Measurements from ENCODE around the gene KPNB1. TPM values are rescaled to one million over a fixed set of nuclear protein-coding genes. Genes with fewer than 3 reads are reported as not detected.

Gene KPNB1
- polyA plus RNA-seq, 1 experiment, result 212 TPM

DNA sequence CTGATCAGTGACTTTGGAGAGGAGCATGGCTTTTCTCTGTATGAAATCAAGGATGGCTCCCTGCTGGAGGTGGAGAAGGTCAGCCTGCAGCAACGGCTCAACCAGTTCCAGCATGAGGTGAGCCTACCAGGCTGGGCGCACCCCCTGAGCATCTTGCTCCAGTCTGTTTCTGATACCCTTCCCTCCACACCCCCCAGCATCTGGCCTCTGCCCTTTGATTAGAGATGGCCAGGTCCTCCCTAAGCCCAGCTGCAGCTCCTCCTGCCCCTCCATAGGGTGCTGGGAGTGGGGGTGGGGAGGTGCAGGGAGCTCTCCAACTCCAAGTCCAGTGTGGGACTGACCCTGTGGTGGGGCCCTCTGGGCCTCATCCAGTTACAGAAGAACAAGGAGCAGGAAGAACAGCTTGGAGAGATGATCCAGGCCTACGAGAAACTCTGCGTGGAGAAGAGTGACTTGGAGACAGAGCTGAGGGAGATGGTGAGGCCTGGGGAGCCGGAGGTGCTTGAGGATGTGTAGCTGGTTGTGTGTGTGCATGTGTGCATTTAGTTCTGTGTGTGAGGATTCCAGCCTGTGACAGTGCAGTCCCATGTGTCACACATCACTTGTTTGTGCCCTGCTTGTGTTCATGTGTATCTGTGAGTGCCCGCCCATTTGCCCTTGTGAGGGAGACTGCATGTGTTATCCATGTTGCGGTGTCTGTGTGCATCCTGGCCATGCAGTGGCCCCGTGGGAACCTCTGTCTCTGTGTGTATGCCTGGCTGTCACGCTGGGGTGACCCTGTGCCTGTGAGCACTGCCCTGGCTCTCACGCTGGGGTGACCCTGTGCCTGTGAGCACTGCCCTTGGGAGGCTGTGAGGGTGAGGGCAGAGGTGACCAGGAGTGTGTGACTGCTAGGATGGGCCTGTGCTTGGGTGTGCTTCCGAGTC, 47.3 kb downstream of the KPNB1 start:
- Histone ChIP-seq H3K4me3 (ENCODE audit: low read depth, low read length) (no peak overlapping the region), H3K27ac (ENCODE audit: low read depth, low read length) (no peak overlapping the region), H3K27me3 (ENCODE audit: control insufficient read depth, insufficient read depth, low read length) (no peaks in the 10 kb centered on the region), H3K9me3 (ENCODE audit: control insufficient read depth, insufficient read depth, low read length) (no peaks in the 10 kb centered on the region)
- ChIA-PET POLR2A (interaction anchor here (0.6 kb wide), 1 partner anchor 42 kb away, joined by 4 read pairs; no protein-coding TSS in a partner anchor), CTCF (interaction anchor here (0.7 to 3.6 kb wide), 2 partner anchors 11 to 14 kb away, joined by 4 to 19 read pairs; no protein-coding TSS in a partner anchor)
- TF ChIP-seq, protein P1, sequence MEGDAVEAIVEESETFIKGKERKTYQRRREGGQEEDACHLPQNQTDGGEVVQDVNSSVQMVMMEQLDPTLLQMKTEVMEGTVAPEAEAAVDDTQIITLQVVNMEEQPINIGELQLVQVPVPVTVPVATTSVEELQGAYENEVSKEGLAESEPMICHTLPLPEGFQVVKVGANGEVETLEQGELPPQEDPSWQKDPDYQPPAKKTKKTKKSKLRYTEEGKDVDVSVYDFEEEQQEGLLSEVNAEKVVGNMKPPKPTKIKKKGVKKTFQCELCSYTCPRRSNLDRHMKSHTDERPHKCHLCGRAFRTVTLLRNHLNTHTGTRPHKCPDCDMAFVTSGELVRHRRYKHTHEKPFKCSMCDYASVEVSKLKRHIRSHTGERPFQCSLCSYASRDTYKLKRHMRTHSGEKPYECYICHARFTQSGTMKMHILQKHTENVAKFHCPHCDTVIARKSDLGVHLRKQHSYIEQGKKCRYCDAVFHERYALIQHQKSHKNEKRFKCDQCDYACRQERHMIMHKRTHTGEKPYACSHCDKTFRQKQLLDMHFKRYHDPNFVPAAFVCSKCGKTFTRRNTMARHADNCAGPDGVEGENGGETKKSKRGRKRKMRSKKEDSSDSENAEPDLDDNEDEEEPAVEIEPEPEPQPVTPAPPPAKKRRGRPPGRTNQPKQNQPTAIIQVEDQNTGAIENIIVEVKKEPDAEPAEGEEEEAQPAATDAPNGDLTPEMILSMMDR (IDR thresholded peaks at IDR 0.05; ENCODE audit: low read depth, low read length), result no peak
- DNase-seq (ENCODE audit: low read depth, low spot score), result no peak

DNA sequence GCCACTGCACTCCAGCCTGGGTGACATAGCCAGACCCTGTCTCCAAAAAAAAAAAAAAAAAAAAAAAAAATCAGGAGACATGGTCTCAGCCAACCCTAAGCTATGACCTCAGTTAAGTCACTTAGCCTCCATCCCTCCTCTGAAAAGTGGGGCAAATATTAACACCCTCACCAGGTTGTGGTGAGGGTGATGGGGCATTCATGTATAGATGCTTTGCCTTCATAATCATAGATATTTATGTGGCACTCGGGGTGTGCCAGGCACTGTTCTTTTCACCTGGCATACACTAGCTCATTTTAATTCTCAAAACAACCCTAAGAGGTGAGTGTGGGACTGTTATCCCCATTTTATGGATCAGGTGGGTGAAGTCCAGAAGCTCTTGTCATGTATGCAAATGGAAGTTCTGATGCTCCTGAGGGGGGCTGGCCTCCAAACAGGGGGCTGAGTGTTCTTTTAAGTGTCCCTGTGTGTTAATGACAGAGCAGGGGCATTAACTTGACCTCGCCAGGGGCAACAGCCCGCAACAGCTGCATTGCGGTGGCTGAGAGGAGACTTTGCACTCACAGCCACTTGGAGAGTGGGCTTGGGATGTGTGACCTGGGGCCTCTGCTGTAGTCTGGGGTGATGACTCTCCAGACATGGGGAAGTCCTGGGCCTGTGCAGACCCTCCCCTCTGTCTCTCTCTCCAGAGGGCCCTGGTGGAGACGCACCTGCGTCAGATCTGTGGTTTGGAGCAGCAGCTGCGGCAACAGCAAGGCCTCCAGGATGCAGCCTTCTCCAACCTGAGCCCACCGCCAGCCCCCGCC, 48.4 kb downstream of the KPNB1 start:
- Histone ChIP-seq H3K27me3 (ENCODE audit: control insufficient read depth, insufficient read depth, low read length) (no peaks in the 10 kb centered on the region), H3K4me3 (ENCODE audit: low read depth, low read length) (no peak overlapping the region), H3K9me3 (ENCODE audit: control insufficient read depth, insufficient read depth, low read length) (no peaks in the 10 kb centered on the region), H3K27ac (ENCODE audit: low read depth, low read length) (no peak overlapping the region)
- TF ChIP-seq, protein P1 (IDR thresholded peaks at IDR 0.05; ENCODE audit: low read depth, low read length), result no peak
- DNase-seq (ENCODE audit: low read depth, low spot score), result no peak
- POLR2A ChIA-PET, result interaction anchor here (0.7 kb wide), 1 partner anchor 111 kb away, joined by 3 read pairs; no protein-coding TSS in a partner anchor
- CTCF ChIA-PET, result interaction anchor here (0.7 to 3.6 kb wide), 6 partner anchors 9 to 104 kb away, joined by 3 to 19 read pairs (median 4); no protein-coding TSS in a partner anchor

DNA sequence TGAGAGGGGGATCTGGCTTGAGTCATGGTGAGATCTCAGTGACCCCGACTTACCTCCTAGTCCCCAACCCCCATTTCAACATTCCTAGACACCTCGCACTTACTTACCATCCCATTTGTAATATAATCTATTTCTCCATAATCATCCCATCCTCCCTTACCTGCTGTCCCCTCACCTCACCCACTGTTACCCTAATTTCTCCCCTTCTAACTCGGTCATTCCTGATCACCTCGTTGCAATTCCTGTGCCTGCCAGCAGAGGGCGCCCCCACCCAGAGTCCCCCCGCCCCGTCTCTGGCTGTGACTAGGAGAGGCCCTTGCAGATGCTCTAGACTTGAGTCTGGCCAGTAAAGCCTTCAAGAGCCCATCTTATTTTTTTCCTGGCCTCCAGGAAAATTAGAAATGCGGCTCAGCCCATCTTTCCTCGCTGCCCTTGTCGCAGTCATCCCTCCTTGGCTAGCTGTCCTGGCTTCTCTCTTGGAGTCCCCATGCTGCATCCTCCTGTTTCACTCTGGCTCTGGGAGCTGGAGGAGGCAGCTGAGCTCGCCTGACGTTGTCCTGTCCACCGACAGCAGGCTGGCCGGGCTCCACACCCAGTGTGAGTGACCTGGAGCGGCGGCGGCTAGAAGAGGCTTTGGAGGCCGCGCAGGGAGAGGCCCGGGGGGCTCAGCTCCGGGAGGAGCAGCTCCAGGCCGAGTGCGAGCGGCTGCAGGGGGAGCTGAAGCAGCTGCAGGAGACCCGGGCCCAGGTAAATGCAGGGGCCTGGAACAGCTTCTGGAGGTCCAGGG, 49.2 kb downstream of the KPNB1 start:
- H3K4me3 ChIP-seq (ENCODE audit: low read depth, low read length), result no peak overlapping the region
- CTCF ChIA-PET, result interaction anchor here (0.6 to 3.6 kb wide), 7 partner anchors 9 to 195 kb away, joined by 3 to 19 read pairs (median 4); no protein-coding TSS in a partner anchor

DNA sequence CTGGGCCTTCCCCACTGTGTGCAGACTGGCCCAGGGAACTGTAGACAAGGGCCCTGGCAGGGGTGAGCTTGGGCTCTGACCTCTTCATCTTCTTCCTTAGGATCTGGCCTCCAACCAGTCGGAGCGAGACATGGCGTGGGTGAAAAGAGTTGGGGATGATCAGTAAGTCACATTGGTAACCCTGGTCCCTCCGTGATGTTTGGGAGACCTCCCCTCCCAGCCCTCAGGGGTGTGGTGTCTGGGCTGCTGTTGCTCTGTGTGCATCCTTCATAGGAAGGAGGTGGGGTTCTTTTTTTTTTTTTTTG, 49.8 kb downstream of the KPNB1 start:
- H3K27me3 ChIP-seq (ENCODE audit: control insufficient read depth, insufficient read depth, low read length), result no peaks in the 10 kb centered on the region
- ChIA-PET POLR2A (no interaction called here), CTCF (interaction anchor here (0.6 to 3.6 kb wide), 7 partner anchors 8 to 195 kb away, joined by 3 to 19 read pairs (median 4); no protein-coding TSS in a partner anchor)
- no peak for DNase-seq (ENCODE audit: low read depth, low spot score)
- H3K27ac ChIP-seq (ENCODE audit: low read depth, low read length), result no peak overlapping the region
- no peaks in the 10 kb centered on the region; the same call in 1 of the 2 replicates for H3K9me3 ChIP-seq (ENCODE audit: control insufficient read depth, insufficient read depth, low read length)
- TF ChIP-seq, protein P1 (IDR thresholded peaks at IDR 0.05; ENCODE audit: low read depth, low read length), result no peak
- H3K4me3 ChIP-seq (ENCODE audit: low read depth, low read length), result no peak overlapping the region

More for the DNA sequence above, 49.2 kb downstream of the KPNB1 start:
- H3K9me3 ChIP-seq (ENCODE audit: control insufficient read depth, insufficient read depth, low read length), result no peaks in the 10 kb centered on the region; the same call in 1 of the 2 replicates
- DNase-seq (ENCODE audit: low read depth, low spot score), result no peak
- no peak overlapping the region for H3K27ac ChIP-seq (ENCODE audit: low read depth, low read length)
- H3K27me3 ChIP-seq (ENCODE audit: control insufficient read depth, insufficient read depth, low read length), result no peaks in the 10 kb centered on the region
- TF ChIP-seq, protein P1 (IDR thresholded peaks at IDR 0.05; ENCODE audit: low read depth, low read length), result peak; percentile 88
- POLR2A ChIA-PET, result no interaction called here
